Measurements from ENCODE around the gene NCOA7.

NCOA7 gene

DNA sequence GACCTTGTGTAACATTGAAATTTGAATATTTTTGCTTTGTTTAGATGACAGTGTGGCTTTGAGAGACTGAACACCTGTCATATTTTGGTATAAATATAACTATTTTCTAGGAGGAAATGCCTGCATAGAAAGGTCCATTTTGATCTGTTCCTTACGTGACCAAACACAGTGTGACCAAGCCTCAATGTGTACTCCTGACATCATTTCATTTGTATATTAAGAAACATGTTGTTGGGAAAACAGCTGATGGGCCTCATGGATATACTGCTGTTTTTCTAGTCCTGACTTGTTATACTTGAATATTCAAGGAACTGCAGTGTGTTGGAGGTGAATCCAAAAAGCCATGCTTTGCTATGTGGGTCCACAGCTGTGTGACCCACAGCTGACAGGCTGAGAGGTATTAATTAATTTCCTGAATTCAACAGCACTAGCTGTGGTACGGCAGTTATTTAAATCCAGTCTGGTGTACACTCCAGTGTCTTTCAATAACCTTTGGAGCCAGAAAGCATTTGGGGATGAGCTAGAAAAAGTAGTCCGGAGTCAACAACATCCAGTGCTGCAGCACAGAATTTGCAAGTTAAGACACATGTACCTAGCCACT lies 18.9 kb downstream of the NCOA7 start:
- DNase-seq (ENCODE audit: extremely low read depth in 1 of 2, low read depth in 1 of 2), result no peak

GRCh38 chr6:125810445-125810844 lies 19.7 kb downstream of the NCOA7 start:
- no peak for DNase-seq (ENCODE audit: extremely low read depth in 1 of 2, low read depth in 1 of 2)

- no peak for DNase-seq (ENCODE audit: extremely low read depth in 1 of 2, low read depth in 1 of 2)
Observed at GRCh38 chr6:125811259-125811658, 20.5 kb downstream of the NCOA7 start.

DNA sequence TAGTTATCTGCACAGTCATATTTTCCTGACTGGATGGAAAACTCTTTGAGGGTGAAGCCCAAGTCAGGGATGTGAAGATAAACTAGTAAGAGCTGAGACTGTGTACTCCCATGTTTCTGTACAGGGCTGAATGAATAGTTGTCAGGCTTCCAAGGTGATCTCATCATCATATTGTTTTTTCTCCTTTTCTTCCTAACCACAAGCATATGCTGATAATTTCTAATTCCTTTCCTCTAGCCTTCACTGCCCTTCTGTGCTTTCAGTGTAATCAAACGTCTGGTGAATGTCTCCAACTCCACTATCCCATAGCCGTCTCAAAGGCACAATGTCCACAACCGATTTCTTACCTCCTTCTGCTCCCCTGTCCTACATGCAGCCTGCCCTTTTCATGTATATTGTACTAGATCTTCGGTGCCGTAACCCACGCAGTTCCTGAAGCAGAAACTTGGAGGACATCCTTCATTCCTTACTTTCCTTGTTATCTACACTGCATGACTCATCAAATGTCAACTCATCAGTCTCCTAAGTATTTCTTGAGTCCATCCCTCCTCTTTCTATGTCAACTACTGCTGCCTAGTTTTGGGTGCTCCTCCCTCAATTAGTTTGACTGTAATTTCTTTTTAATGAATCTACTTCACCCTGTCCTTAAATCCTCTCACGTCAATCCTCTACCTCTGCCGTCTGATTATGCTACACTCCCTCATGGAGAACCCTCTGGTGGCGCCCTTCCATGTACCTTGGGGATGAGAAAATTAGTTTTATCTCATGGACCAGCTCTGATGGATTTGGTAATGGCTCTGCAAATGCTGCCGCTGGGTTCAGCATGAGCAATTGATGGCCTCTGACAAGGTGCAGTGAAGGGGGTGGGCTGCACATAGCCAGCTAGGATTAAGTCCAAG lies 21.9 kb downstream of the NCOA7 start:
- no peak for DNase-seq (ENCODE audit: extremely low read depth in 1 of 2, low read depth in 1 of 2)

- DNase-seq (ENCODE audit: extremely low read depth in 1 of 2, low read depth in 1 of 2), result no peak
Observed at GRCh38 chr6:125814481-125814880, 23.7 kb downstream of the NCOA7 start.

DNA sequence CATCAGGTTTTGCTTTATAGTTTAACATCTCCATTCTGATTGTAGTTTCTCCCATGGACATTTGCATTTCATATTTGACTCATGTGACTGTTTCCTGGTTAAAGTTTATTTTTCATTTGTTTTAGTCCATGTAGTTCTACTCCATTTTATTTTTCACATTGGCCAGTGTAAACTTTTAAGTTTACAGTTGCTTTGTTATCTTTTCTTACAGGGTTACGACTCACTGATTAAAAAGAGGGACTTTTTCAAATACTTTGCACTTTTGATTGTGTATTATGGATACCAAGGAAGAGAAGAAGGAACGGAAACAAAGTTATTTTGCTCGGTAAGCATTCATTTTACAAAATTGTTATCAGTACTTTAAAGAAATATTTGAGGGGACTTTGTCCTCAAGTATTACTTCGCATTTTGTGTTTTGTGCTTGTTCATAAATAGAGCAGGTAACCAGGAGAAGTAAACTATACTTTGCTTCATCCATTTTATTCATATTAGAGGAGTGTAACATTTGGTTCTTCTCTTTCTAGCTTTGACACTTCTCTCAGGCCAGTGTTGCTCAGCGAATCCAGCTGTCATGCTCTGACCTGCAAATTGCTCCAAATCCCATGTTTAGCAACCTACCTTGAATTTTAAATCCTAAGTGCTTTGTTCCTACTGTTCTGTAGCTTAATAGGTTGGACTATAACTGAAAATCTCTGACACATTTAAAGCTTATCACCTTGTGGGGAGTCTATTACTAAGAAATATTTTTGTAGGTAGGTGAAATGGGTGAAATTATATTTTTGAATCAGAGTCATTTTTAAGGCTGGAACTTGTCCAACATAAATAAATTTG lies 24.5 kb downstream of the NCOA7 start:
- DNase-seq (ENCODE audit: extremely low read depth in 1 of 2, low read depth in 1 of 2), result no peak

- no peak for DNase-seq (ENCODE audit: extremely low read depth in 1 of 2, low read depth in 1 of 2)
Observed at GRCh38 chr6:125816828-125817280, 26.1 kb downstream of the NCOA7 start.

- DNase-seq (ENCODE audit: extremely low read depth in 1 of 2, low read depth in 1 of 2), result no peak
Observed at GRCh38 chr6:125818225-125818657, 27.5 kb downstream of the NCOA7 start.

DNA sequence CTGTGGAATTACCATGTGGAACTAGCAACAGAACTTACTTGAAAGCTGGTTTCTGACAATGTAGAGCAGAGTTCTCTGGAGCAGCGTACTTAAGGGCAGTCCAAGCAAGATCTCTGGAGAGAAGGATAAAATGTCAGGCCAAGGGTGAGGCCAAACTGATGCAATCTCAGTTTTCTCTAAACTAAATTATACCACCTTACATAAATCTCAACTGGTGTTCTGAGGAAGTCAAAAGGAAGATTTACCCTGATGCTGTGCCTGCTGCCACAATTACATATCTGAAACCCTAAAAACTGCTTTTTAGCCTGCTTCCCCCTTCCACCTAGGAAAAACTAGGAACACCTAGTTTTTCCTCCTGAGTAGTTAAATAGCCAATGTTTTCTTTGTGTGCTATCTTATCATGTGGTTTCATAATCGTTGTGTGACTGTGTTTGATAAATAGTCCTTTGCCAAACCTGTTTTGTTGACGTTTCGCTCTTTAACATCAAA lies 28.1 kb downstream of the NCOA7 start:
- DNase-seq (ENCODE audit: extremely low read depth in 1 of 2, low read depth in 1 of 2), result no peak

GRCh38 chr6:125819535-125820326 lies 29.0 kb downstream of the NCOA7 start:
- no peak for DNase-seq (ENCODE audit: extremely low read depth in 1 of 2, low read depth in 1 of 2)

GRCh38 chr6:125821825-125822281 lies 31.1 kb downstream of the NCOA7 start:
- DNase-seq (ENCODE audit: extremely low read depth in 1 of 2, low read depth in 1 of 2), result no peak

- no peak for DNase-seq (ENCODE audit: extremely low read depth in 1 of 2, low read depth in 1 of 2)
Observed at GRCh38 chr6:125823180-125823579, 32.4 kb downstream of the NCOA7 start.

DNA sequence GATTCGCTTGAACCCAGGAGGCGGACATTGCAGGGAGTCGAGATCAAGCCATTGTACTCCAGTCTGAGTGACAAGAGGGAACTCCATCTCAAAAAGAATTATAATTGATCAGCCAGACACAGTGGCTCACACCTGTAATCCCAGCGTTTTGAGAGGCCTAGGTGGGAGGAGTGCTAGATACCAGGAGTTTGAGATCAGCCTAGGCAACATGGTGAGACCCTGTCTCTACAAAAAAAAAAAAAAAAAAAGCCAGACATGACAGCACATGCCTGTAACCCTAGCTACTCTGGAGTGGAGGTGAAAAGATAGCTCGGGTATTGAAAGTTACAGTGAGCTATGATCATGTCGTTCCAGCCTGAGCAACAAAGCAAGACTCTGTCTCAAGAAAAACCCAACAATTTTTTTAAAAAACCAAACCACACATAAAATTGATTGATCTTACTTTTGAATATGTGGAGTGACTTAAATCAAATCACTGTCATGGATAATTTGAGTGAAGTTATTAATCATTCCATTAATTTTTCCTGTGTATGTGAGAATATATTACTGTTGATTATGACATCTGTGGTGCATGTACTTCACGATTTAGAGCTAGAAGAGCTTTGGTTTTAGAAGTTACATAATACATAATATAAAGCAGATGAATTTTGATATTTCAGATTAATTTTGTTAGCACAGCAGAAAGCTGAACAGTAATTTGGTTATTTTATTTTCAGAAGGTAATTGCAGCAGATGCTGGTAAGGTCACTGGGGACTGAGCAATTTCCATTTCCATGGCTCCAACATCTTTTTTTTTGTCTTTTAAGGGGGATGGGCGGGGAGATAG lies 34.4 kb downstream of the NCOA7 start:
- DNase-seq (ENCODE audit: extremely low read depth in 1 of 2, low read depth in 1 of 2), result no peak

- no peak for DNase-seq (ENCODE audit: extremely low read depth in 1 of 2, low read depth in 1 of 2)
Observed at GRCh38 chr6:125826695-125827463, 36.1 kb downstream of the NCOA7 start.

- no peak for DNase-seq (ENCODE audit: extremely low read depth in 1 of 2, low read depth in 1 of 2)
Observed at GRCh38 chr6:125827788-125828320, 37.1 kb downstream of the NCOA7 start.

- no peak for DNase-seq (ENCODE audit: extremely low read depth in 1 of 2, low read depth in 1 of 2)
Observed at GRCh38 chr6:125828476-125829039, 37.8 kb downstream of the NCOA7 start.

DNA sequence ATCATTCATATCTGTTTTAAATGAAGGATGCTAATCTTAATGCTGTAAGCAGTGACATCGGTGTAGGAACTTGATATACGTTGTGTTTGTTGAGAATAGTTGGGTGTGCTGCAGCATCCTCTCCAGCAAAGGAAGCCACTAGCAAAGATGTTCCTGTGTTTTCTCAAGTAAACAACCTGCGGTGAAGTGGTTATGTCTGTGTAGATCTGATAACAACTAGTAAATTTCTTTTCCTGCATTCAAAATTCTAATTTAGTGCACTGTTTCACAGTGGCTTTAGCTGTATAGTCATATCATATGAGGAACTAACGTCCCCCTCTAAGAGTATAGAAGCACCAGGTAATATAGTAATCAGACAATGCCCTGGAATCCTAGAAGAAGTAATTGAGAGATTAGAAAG lies 38.7 kb downstream of the NCOA7 start:
- DNase-seq (ENCODE audit: extremely low read depth in 1 of 2, low read depth in 1 of 2), result no peak

- no peak for DNase-seq (ENCODE audit: extremely low read depth in 1 of 2, low read depth in 1 of 2)
Observed at GRCh38 chr6:125831659-125832058, 40.9 kb downstream of the NCOA7 start.
